Mucosa of descending colon (tissue), 3 donors: Measurements from ENCODE around the gene ZW10. TPM values are rescaled to one million over a fixed set of nuclear protein-coding genes. Genes with fewer than 3 reads are reported as not detected.
"Not testable (repeated sequence)": the region's sequence is repeated elsewhere in the genome, so short reads cannot be mapped to it uniquely, and the experiment has no call there.

Experiments
- ATAC-seq: fragments of 200-7000 bp; cut with Tn5 transposase; one replicate; pipeline ENCODE4 v1.9.1; 2020; ENCODE audit warnings: mild to moderate bottlenecking, moderate library complexity
- DNase-seq, 3 donors: peaks; one replicate each; pipeline ENCODE4 v3.0.0-alpha.2; 2020
- H3K36me3 ChIP-seq: fragments of 200-600 bp; one replicate; pipeline ENCODE4 v1.8.0; 2021; ENCODE audit warnings: low read depth, mild to moderate bottlenecking
- H3K4me1 ChIP-seq: fragments of 200-600 bp; one replicate; pipeline ENCODE4 v1.8.0; 2021; ENCODE audit warnings: low read depth, mild to moderate bottlenecking
- H3K4me3 ChIP-seq: fragments of 200-600 bp; one replicate; pipeline ENCODE4 v1.8.0; 2021; ENCODE audit warnings: mild to moderate bottlenecking
- H3K9me3 ChIP-seq: fragments of 200-600 bp; one replicate; pipeline ENCODE4 v1.8.0; 2021; ENCODE audit warnings: mild to moderate bottlenecking
- CTCF ChIP-seq: fragments of 200-600 bp; IDR thresholded peaks from one replicate; pipeline ENCODE4 v1.8.0; 2022; ENCODE audit warnings: antibody characterized with exemption, mild to moderate bottlenecking
- intact Hi-C, 2 donors: fragments of 100-400 bp; cut with DNase I in 1 of 2; cut with micrococcal nuclease in 1 of 2; formaldehyde crosslinking; loops; one replicate each; pipeline versions ENCODE4 v1.11.0 to v1.11.1; 2022; cut with DNase I, micrococcal nuclease
- total RNA-seq, 3 donors: library from RNA; stranded (reverse); fragmentation: NEBNext Ultra II Directional in 2 of 3; extraction: Animal tissue kit (Norgen Biotek cat#: 25700) in 2 of 3; gene quantifications; one replicate each; pipeline versions ENCODE4 v1.2.1 to v1.2.4, GENCODE V29; 2021 to 2023
- donor health status: DM: no; HTN: no; CAD: no; lungs with moderate emphysema.
- donor health status: DM: no; HTN: no; CAD: no.
- donor health status: DM: no; HTN: yes; CAD: no.

ZW10 gene
- total RNA-seq, 3 donors from 2014 or later = 10.5 to 12.3 (median 11.1) TPM

- H3K36me3 ChIP-seq = no peaks in the 10 kb centered on the region
- DNase-seq = no peak
- intact Hi-C loops = no loop called here
- TF ChIP-seq CTCF = no peak
- H3K9me3 ChIP-seq = peaks cover 13% of the 10 kb centered on the region
- no peak within 1 kb of the TSS for H3K4me3 ChIP-seq
- no peak for ATAC-seq
- no peaks in the 10 kb centered on the region for H3K4me1 ChIP-seq
Observed at GRCh38 chr11:113705871-113706655, 67.4 kb downstream of the ZW10 start, which contains the start of gene TMPRSS5. Gene TMPRSS5 (minus strand): TSS chr11:113706308. CDS start chr11:113706224, 84 bp downstream.

GRCh38 chr11:113703551-113703950, 69.9 kb downstream of the ZW10 start:
- ATAC-seq, H3K4me1 ChIP-seq, H3K4me3 ChIP-seq, DNase-seq, intact Hi-C loops, H3K9me3 ChIP-seq, H3K36me3 ChIP-seq: not testable (repeated sequence)

- DNase-seq (no peak), ATAC-seq (no peak)
- no peak for TF ChIP-seq CTCF
- intact Hi-C loops = no loop called here
- H3K4me1 ChIP-seq = no peaks in the 10 kb centered on the region
- no peaks in the 10 kb centered on the region for H3K36me3 ChIP-seq
- no peak overlapping the region for H3K4me3 ChIP-seq
- H3K9me3 ChIP-seq = no peaks in the 10 kb centered on the region
Observed at GRCh38 chr11:113701491-113701890, 72.0 kb downstream of the ZW10 start.

- no peak for TF ChIP-seq CTCF
- intact Hi-C loops = no loop called here
- Histone ChIP-seq H3K9me3 (no peaks in the 10 kb centered on the region), H3K36me3 (no peaks in the 10 kb centered on the region), H3K4me3 (no peak overlapping the region), H3K4me1 (no peaks in the 10 kb centered on the region)
- DNase-seq = no peak
- ATAC-seq = no peak
Observed at GRCh38 chr11:113698515-113698914, 75.0 kb downstream of the ZW10 start.

GRCh38 chr11:113697756-113698407, 75.6 kb downstream of the ZW10 start:
- no peaks in the 10 kb centered on the region for H3K9me3 ChIP-seq
- intact Hi-C loops = no loop called here
- no peaks in the 10 kb centered on the region for H3K4me1 ChIP-seq
- DNase-seq (no peak), ATAC-seq (no peak)
- TF ChIP-seq CTCF = no peak
- no peaks in the 10 kb centered on the region for H3K36me3 ChIP-seq
- no peak overlapping the region for H3K4me3 ChIP-seq

- no peaks in the 10 kb centered on the region for H3K9me3 ChIP-seq
- DNase-seq = no peak
- no peaks in the 10 kb centered on the region for H3K4me1 ChIP-seq
- TF ChIP-seq CTCF = no peak
- no peak overlapping the region for H3K4me3 ChIP-seq
- H3K36me3 ChIP-seq = no peaks in the 10 kb centered on the region
- intact Hi-C loops = no loop called here
- ATAC-seq = no peak
Observed at GRCh38 chr11:113697111-113697510, 76.4 kb downstream of the ZW10 start.
